NCI-H146 treated with DMSO at 0.1 percent for 48 hours (cell line): Measurements from ENCODE around the gene EIF2B4.
A peak's percentile ranks its signal among the peaks of the same experiment; 100 is the strongest.
"Not testable (repeated sequence)": the region's sequence is repeated elsewhere in the genome, so short reads cannot be mapped to it uniquely, and the experiment has no call there.

ENCODE experiments used
- DNase-seq: peaks from one replicate; lab custom pipeline; 2025; ENCODE audit not compliant: unreplicated experiment; lab: John Stamatoyannopoulos, UW

The EIF2B4 gene

GRCh38 chr2:27378096-27378808 lies 8.1 kb upstream of the EIF2B4 start:
- no peak for DNase-seq

- no peak for DNase-seq
Measured at GRCh38 chr2:27377618-27378095, 7.5 kb upstream of the EIF2B4 start.

GRCh38 chr2:27376866-27377617 lies 6.9 kb upstream of the EIF2B4 start:
- no peak for DNase-seq

- no peak for DNase-seq
Measured at GRCh38 chr2:27376151-27376865, 6.2 kb upstream of the EIF2B4 start.

- DNase-seq: no peak
Measured at GRCh38 chr2:27375513-27376099, 5.5 kb upstream of the EIF2B4 start.

- no peak for DNase-seq
Measured at GRCh38 chr2:27373567-27373966, 3.4 kb upstream of the EIF2B4 start.

GRCh38 chr2:27372937-27373336 lies 2.8 kb upstream of the EIF2B4 start:
- DNase-seq: no peak

- no peak for DNase-seq
Measured at GRCh38 chr2:27370816-27371620, 880 bp upstream of the EIF2B4 start.

- peak; percentile 19 for DNase-seq
Measured at GRCh38 chr2:27369471-27370025, 590 bp downstream of the EIF2B4 start.

- DNase-seq: no peak
Measured at GRCh38 chr2:27363933-27364332, 6.2 kb downstream of the EIF2B4 start.

GRCh38 chr2:27362678-27363420 lies 7.3 kb downstream of the EIF2B4 start:
- DNase-seq: no peak

GRCh38 chr2:27356382-27357181 lies 13.6 kb downstream of the EIF2B4 start, which contains the start of gene GTF3C2:
TSS of gene GTF3C2 (minus strand) at chr2:27356764. CDS start at chr2:27343554, 13,210 bp downstream.
- DNase-seq: peak; percentile 92

GRCh38 chr2:27356056-27356381 lies 14.1 kb downstream of the EIF2B4 start:
- peak; percentile 36 for DNase-seq

- no peak for DNase-seq
Measured at GRCh38 chr2:27354597-27354927, 15.6 kb downstream of the EIF2B4 start.

GRCh38 chr2:27353762-27354596 lies 16.2 kb downstream of the EIF2B4 start:
- DNase-seq: no peak

GRCh38 chr2:27353386-27353761 lies 16.8 kb downstream of the EIF2B4 start:
- DNase-seq: not testable (repeated sequence)

- no peak for DNase-seq
Measured at GRCh38 chr2:27351802-27352598, 18.1 kb downstream of the EIF2B4 start.
